Measurements from ENCODE around the gene GLT1D1. TPM values are rescaled to one million over a fixed set of nuclear protein-coding genes. Genes with fewer than 3 reads are reported as not detected.

The GLT1D1 gene
- total and polyA plus RNA-seq, 8 donors = 0.13 to 1.3 (median 0.89) TPM; not detected in 4

DNA sequence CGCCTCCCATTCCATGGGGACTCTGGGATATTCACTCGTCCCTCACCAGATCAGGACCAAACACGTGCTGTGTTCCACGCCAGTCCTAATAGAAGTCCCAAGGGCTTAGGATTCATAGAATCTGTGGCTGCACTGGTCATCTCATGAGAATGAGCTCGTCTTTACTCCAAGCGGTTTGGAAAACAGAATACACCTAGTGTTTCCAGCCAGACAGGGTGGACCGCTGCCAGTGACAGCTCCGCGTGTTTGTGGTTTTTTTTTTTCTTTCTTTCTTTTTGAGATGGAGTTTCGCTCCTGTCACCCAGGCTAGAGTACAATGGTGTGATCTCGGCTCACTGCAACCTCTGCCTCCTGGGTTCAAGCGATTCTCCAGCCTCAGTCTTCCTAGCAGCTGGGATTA lies 75.1 kb downstream of the GLT1D1 start:
- Histone ChIP-seq H3K4me3 (no peak overlapping the region), H3K36me3 (no peaks in the 10 kb centered on the region), H3K4me1 (no peaks in the 10 kb centered on the region), H3K9me3 (no peaks in the 10 kb centered on the region), H3K27me3 (no peaks in the 10 kb centered on the region), H3K27ac (no peak overlapping the region)
- TF ChIP-seq POLR2A (IDR thresholded peaks at IDR 0.05) = no peak
- TF ChIP-seq, protein P1, sequence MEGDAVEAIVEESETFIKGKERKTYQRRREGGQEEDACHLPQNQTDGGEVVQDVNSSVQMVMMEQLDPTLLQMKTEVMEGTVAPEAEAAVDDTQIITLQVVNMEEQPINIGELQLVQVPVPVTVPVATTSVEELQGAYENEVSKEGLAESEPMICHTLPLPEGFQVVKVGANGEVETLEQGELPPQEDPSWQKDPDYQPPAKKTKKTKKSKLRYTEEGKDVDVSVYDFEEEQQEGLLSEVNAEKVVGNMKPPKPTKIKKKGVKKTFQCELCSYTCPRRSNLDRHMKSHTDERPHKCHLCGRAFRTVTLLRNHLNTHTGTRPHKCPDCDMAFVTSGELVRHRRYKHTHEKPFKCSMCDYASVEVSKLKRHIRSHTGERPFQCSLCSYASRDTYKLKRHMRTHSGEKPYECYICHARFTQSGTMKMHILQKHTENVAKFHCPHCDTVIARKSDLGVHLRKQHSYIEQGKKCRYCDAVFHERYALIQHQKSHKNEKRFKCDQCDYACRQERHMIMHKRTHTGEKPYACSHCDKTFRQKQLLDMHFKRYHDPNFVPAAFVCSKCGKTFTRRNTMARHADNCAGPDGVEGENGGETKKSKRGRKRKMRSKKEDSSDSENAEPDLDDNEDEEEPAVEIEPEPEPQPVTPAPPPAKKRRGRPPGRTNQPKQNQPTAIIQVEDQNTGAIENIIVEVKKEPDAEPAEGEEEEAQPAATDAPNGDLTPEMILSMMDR (IDR thresholded peaks at IDR 0.05) = no peak
- 77 to 83% (median 81%) methylated on average over 12 of the region's 12 CpGs for WGBS, 5 donors
- intact Hi-C loops (cut with DNase I; ENCODE audit: low total_unique reads) = no loop called here
- DNase-seq = no peak

DNA sequence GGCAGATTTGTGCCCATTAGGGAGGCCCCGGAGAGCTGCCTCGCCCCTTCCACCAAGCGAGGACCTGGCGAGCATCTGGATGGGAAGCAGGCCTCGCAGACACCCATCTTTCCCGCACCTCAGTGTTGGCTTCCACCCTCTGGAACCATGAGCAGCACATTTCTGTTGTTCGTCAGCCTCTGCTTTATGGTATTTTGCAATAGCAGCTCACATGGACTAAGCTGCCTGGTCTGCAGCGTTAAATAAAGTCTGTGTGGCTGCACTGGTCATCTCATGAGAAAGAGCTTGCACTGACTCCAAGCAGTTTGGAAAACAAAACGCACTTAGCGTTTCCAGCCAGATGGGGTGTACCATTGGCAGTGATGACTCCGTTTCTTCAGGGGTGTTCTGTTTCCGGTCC lies 75.8 kb downstream of the GLT1D1 start:
- TF ChIP-seq EP300 (IDR thresholded peaks at IDR 0.05) (no peak), POLR2A (IDR thresholded peaks at IDR 0.05) (no peak), POLR2AphosphoS5 (IDR thresholded peaks at IDR 0.05) (no peak)
- TF ChIP-seq, protein P1 (IDR thresholded peaks at IDR 0.05) = no peak
- Histone ChIP-seq H3K27me3 (no peaks in the 10 kb centered on the region), H3K4me3 (no peak overlapping the region), H3K27ac (no peak overlapping the region), H3K4me1 (no peaks in the 10 kb centered on the region), H3K36me3 (no peaks in the 10 kb centered on the region), H3K9me3 (no peaks in the 10 kb centered on the region)
- intact Hi-C loops (cut with DNase I; ENCODE audit: low total_unique reads) = no loop called here
- 78 to 91% (median 90%) methylated on average over 8 to 12 of the region's 12 CpGs for whole genome bisulfite sequencing, 5 donors
- DNase-seq = no peak

DNA sequence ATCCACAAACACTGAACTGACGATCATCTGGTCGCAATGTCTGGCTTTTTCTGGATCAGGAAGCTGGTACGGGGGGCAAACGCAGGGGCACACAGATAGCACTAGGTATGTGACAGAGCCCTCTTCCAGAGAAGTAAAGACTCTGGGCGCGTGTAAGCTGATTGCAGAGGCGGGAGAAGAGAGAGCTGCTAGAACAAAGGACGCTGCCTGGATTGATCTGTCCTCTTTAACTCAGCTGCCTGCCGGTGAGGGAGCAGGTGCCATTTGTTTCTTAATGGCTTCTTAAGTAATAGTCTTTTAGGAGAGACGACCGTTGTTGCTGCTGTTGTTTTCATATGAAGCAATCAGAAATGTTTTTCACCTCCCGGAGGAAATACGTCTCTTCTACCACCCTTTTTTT lies 77.3 kb downstream of the GLT1D1 start:
- TF ChIP-seq, protein P1 (IDR thresholded peaks at IDR 0.05) = no peak
- no peak for TF ChIP-seq EP300 (IDR thresholded peaks at IDR 0.05)
- no peak for TF ChIP-seq POLR2AphosphoS5 (IDR thresholded peaks at IDR 0.05)
- TF ChIP-seq POLR2A (IDR thresholded peaks at IDR 0.05) = no peak
- H3K9me3 ChIP-seq = no peaks in the 10 kb centered on the region
- H3K4me1 ChIP-seq = no peaks in the 10 kb centered on the region
- 55 to 65% (median 61%) methylated on average over 13 of the region's 13 CpGs for WGBS, 5 donors
- H3K4me3 ChIP-seq = no peak overlapping the region
- no peak overlapping the region for H3K27ac ChIP-seq
- H3K27me3 ChIP-seq = no peaks in the 10 kb centered on the region
- no peak for DNase-seq
- intact Hi-C loops (cut with DNase I; ENCODE audit: low total_unique reads) = no loop called here
- no peaks in the 10 kb centered on the region for H3K36me3 ChIP-seq

DNA sequence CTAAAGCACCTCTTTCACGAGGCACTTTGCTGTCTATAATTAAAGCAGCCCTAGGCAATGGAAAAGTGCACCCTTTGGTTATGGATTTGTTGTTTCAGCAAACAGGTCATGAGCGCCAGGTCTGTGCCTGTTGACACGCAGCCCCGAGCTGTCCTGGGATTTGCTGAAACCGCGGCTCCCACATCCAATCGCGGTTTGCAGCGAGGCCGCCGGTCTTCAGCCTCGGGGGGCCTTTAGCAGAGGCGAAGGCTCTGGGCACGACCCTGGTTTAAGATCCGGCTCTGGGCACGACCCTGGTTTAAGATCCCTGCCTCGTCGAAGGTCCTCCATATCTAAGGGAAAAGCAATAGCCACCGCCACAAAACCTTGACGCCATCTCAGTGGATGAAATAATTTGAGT lies 79.2 kb downstream of the GLT1D1 start:
- WGBS, 5 donors = 76 to 89% (median 79%) methylated on average over 16 to 20 of the region's 20 CpGs
- Histone ChIP-seq H3K27ac (no peak overlapping the region), H3K4me3 (no peak overlapping the region), H3K9me3 (no peaks in the 10 kb centered on the region), H3K27me3 (no peaks in the 10 kb centered on the region), H3K36me3 (no peaks in the 10 kb centered on the region), H3K4me1 (no peaks in the 10 kb centered on the region)
- DNase-seq = no peak
- intact Hi-C loops (cut with DNase I; ENCODE audit: low total_unique reads) = no loop called here
- TF ChIP-seq EP300 (IDR thresholded peaks at IDR 0.05) = no peak

DNA sequence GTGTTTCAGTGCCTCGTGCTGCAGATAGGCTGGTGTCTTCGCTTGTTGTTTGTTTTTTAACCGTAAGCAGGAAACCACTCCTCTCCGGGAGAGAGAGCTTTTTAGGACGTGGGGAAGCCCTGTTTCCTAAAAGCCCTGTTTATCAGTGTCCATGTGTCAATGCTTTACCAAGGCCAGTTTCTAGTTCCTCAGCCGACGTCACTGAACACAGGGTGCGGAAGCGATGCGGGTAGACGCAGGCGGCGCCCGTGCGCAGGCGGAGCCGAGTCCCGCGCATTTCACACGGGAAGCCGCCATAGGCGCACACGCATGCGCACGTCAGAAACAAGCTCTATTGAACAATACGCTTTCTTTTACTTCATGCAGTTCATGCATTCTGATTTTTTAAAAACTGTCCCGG lies 79.8 kb downstream of the GLT1D1 start:
- intact Hi-C loops (cut with DNase I; ENCODE audit: low total_unique reads) = no loop called here
- no peak for DNase-seq
- Histone ChIP-seq H3K4me1 (no peaks in the 10 kb centered on the region), H3K36me3 (no peaks in the 10 kb centered on the region), H3K27me3 (no peaks in the 10 kb centered on the region), H3K27ac (no peak overlapping the region), H3K4me3 (no peak overlapping the region), H3K9me3 (no peaks in the 10 kb centered on the region)
- TF ChIP-seq POLR2AphosphoS5 (IDR thresholded peaks at IDR 0.05) (no peak), EP300 (IDR thresholded peaks at IDR 0.05) (no peak), POLR2A (IDR thresholded peaks at IDR 0.05) (no peak)
- TF ChIP-seq, protein P1 (IDR thresholded peaks at IDR 0.05) = no peak
- WGBS, 5 donors = 74 to 90% (median 86%) methylated on average over 27 of the region's 27 CpGs
